Spleen (tissue), 11 donors: ENCODE results near the gene TMEM63B. TPM values are rescaled to one million over a fixed set of nuclear protein-coding genes. Genes with fewer than 3 reads are reported as not detected.

Source experiments
- DNase-seq: peaks from one replicate; pipeline ENCODE4 v3.0.0-alpha.2; 2020
- H3K27ac ChIP-seq, 8 donors: fragments of 200-600 bp; sonication (generic) in 7 of 8; 1 replicate in 4 of 8; 2 replicates in 4 of 8; pipeline versions ENCODE4 v1.5.0 to v1.8.0; 2016 to 2021; ENCODE audit warnings: inconsistent platforms in 4 of 8, mild to moderate bottlenecking in 4 of 8, moderate library complexity in 1 of 8
- H3K27me3 ChIP-seq, 7 donors: fragments of 200-600 bp; sonication (generic) in 6 of 7; replicated peaks in 1 of 7; 1 replicate in 4 of 7; 2 replicates in 3 of 7; pipeline versions ENCODE4 v1.5.0 to v1.8.0; 2016 to 2021; ENCODE audit warnings: inconsistent platforms in 3 of 7, mild to moderate bottlenecking in 1 of 7
- H3K36me3 ChIP-seq, 6 donors: fragments of 200-600 bp; sonication (generic) in 5 of 6; 1 replicate in 4 of 6; 2 replicates in 2 of 6; pipeline versions ENCODE4 v1.5.0 to v1.8.0; 2016 to 2021; ENCODE audit warnings: inconsistent platforms in 2 of 6
- H3K4me1 ChIP-seq, 6 donors: fragments of 200-600 bp; sonication (generic) in 5 of 6; 1 replicate in 3 of 6; 2 replicates in 3 of 6; pipeline versions ENCODE4 v1.5.0 to v1.8.0; 2016 to 2021; ENCODE audit warnings: inconsistent platforms in 3 of 6
- H3K4me3 ChIP-seq, 8 donors: fragments of 200-600 bp; sonication (generic) in 7 of 8; 1 replicate in 4 of 8; 2 replicates in 4 of 8; pipeline versions ENCODE4 v1.5.0 to v1.8.0; 2016 to 2021; ENCODE audit warnings: inconsistent platforms in 4 of 8, mild to moderate bottlenecking in 4 of 8, moderate library complexity in 2 of 8
- H3K9me3 ChIP-seq, 8 donors: fragments of 200-600 bp; sonication (generic) in 7 of 8; 1 replicate in 4 of 8; 2 replicates in 4 of 8; pipeline versions ENCODE4 v1.5.0 to v1.8.0; 2016 to 2021; ENCODE audit warnings: inconsistent platforms in 4 of 8
- POLR2A ChIP-seq, 3 donors: fragments of 450-650 bp; IDR thresholded peaks; one replicate each; pipeline ENCODE4 v1.5.1; 2017; ENCODE audit warnings: antibody characterized with exemption in 3 of 3, mild to moderate bottlenecking in 1 of 3
- POLR2AphosphoS5 ChIP-seq, 3 donors: sonication (generic); formaldehyde crosslinking; IDR thresholded peaks; one replicate each; pipeline ENCODE4 v1.5.1; 2017; ENCODE audit warnings: antibody characterized with exemption in 3 of 3
- WGBS, 5 donors: extraction: QIAGEN DNeasy Blood & Tissue Kit in 3 of 5; methylation state at CpG; one replicate each; pipeline versions ENCODE4 v1.1.5 to v1.1.7; 2013 to 2018; 5-methylcytosine and 5-hydroxymethylcytosine counted together
- intact Hi-C: fragments of 100-400 bp; cut with DNase I; formaldehyde crosslinking; loops from one replicate; pipeline ENCODE4 v1.15.0; 2023; ENCODE audit warnings: low total_unique reads
- polyA plus RNA-seq, 3 donors: library from polyadenylated mRNA; stranded (reverse); fragments of 200-250 nt; gene quantifications; one replicate each; pipeline ENCODE4 v1.2.1, GENCODE V29; 2013
- total RNA-seq, 7 donors: library from RNA; depleted of rRNA in 3 of 7; stranded (reverse); fragments of >200 nt in 3 of 7; fragmentation: NEBNext Ultra II Directional in 4 of 7; extraction: Animal tissue kit (Norgen Biotek cat#: 25700) in 4 of 7; gene quantifications; one replicate each; pipeline versions ENCODE4 v1.1.0 to v1.2.1, GENCODE V29; 2016 to 2021
- TF ChIP-seq, protein P1 (sequence below), 11 experiments: fragments of 200-600 bp in 7 of 11; fragments of 450-650 bp in 4 of 11; sonication (generic) in 4 of 11; IDR thresholded peaks in 8 of 11; conservative IDR thresholded peaks in 3 of 11; 1 replicate in 7 of 11; 2 replicates in 4 of 11; pipeline versions ENCODE4 v1.4.0 to v1.8.0; 2016 to 2021; ENCODE audit warnings: antibody characterized with exemption in 11 of 11, inconsistent platforms in 4 of 11, mild to moderate bottlenecking in 1 of 11
- donor health status: healthy with polysubstance abuse.
- donor health status: DM: no; HTN: no; CAD: no; lungs with moderate emphysema.
- donor health status: DM: no; HTN: no; CAD: no.
- donor health status: Bipolar disorder and iron deficiency.
- donor health status: healthy.
- donor health status: DM: no; HTN: no; CAD: no.
- donor health status: DM: yes; HTN: yes; CAD: no.

TMEM63B gene
- total and polyA plus RNA-seq, 10 donors: 2.8 to 24.8 (median 18.3) TPM

DNA sequence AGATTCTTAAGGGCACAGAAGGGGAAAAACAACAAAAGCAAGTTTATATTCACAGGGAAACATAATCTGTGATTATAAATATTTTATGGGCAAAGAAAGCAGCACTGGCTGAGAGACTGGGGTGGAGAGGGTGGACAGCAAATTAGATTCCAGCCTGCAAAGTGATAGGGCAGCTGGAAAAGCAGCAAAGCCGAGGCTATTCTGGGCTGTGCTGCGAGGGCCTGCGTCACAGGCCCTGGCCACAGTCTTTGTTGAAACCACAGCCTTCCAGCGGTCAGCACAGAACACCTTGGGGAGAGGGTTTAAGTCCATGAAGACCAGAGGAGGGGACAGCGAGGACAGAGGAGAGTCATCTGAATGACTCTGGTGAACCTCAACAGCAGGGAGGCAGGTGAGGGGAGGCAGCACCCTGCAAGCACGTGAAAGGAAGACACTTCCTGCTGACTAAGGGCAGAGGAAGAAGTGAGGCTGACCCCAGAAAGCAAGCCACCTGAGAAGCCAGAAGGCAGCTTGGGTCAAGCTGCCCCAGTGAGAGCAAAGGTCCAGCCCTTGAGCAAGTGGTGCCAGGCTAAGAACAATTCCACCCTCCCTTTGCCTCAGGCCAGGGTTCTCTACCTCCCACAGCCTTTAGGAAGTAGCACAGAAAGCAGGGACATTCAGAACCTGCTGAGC is 17.2 kb upstream of the TMEM63B start:
- no peak overlapping the region for H3K4me3 ChIP-seq
- no peaks in the 10 kb centered on the region for H3K9me3 ChIP-seq
- no peak overlapping the region for H3K27ac ChIP-seq
- intact Hi-C loops: no loop called here
- 68 to 92% (median 86%) methylated on average over 6 of the region's 6 CpGs for WGBS, 5 donors
- no peak for DNase-seq
- H3K36me3 ChIP-seq: peaks cover 3 to 100% (median 46%) of the 10 kb centered on the region in 6 donors
- no peaks in the 10 kb centered on the region for H3K27me3 ChIP-seq
- TF ChIP-seq, protein P1, sequence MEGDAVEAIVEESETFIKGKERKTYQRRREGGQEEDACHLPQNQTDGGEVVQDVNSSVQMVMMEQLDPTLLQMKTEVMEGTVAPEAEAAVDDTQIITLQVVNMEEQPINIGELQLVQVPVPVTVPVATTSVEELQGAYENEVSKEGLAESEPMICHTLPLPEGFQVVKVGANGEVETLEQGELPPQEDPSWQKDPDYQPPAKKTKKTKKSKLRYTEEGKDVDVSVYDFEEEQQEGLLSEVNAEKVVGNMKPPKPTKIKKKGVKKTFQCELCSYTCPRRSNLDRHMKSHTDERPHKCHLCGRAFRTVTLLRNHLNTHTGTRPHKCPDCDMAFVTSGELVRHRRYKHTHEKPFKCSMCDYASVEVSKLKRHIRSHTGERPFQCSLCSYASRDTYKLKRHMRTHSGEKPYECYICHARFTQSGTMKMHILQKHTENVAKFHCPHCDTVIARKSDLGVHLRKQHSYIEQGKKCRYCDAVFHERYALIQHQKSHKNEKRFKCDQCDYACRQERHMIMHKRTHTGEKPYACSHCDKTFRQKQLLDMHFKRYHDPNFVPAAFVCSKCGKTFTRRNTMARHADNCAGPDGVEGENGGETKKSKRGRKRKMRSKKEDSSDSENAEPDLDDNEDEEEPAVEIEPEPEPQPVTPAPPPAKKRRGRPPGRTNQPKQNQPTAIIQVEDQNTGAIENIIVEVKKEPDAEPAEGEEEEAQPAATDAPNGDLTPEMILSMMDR (IDR thresholded peaks at IDR 0.05 in 8 of 11, conservative IDR thresholded peaks at IDR 0.05 in 3 of 11): no peak
- H3K4me1 ChIP-seq: peaks cover 0 to 31% (median 10%) of the 10 kb centered on the region in 6 donors

DNA sequence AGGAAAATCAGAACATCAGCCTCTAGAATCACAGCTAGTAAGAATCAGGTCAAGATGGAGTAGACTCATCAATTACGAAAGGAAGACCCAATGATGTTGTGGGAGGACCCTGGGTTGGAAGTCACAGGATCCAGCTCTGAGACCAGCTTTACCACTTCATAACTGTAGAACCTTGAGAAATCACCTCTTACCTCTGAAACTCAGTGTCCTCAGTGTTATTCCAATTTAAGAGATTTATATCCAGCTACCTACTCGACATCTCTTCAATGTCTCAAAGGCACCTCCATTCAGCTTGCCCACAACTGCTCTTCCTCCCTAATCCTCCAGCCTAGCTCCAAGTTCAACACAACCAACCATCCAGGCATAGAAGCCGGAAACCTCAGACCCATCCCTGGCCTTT is 16.4 kb upstream of the TMEM63B start:
- Histone ChIP-seq H3K4me3 (no peak overlapping the region), H3K36me3 (peaks cover 3 to 100% (median 47%) of the 10 kb centered on the region in 6 donors), H3K27me3 (no peaks in the 10 kb centered on the region), H3K4me1 (peaks cover 0 to 22% (median 3%) of the 10 kb centered on the region in 6 donors), H3K9me3 (no peaks in the 10 kb centered on the region), H3K27ac (no peak overlapping the region)
- WGBS, 5 donors: 91 to 100% (median 95%) methylated on average over 3 of the region's 3 CpGs
- TF ChIP-seq, protein P1 (IDR thresholded peaks at IDR 0.05 in 8 of 11, conservative IDR thresholded peaks at IDR 0.05 in 3 of 11): no peak
- TF ChIP-seq POLR2A (IDR thresholded peaks at IDR 0.05) (no peak), POLR2AphosphoS5 (IDR thresholded peaks at IDR 0.05) (no peak)
- no peak for DNase-seq
- intact Hi-C loops: no loop called here

DNA sequence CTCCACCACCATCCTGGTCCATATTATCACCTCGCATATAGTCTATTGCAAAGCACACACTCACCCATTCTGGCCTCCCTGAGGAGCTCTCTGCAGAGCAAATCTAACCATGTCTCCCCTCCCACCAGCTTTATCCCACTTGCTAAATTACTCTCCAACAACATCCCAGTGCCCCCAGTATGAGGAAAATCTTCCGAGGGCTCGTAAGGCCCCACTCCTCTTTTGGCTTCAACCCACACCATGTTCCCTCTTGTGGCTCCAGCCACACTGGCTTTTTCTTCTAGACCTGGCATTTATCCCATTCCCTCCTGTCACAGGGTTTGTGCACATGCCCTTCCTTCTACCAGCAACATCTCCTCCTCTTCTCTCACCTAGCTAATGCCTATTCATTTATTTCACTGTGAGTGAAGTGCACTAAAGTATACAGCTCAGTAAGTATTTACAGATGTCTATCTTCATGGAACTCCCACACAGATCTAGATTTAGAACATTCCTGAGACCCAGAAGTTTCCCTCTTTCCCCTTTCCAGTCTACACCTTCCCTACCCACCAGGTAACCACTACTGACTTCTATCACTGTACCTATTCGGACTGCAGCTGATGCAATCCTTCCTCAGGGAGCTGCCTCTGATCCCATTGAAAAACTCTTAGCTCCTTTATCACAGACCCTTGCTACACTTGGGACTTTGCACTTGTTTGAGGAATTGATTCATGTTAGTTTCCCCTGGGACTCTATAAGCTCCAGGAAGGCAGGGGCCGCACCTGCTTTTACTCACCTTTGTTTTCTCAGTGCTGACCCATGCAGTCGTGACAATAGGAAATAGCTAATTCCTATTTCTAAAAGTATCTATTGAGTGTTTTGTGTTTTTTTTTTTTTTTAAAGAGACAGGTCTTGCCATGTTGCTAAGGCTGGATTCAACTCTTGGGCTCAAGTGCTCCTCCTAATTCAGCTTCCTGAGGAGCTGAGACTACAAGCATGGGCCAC is 15.6 kb upstream of the TMEM63B start:
- TF ChIP-seq POLR2A (IDR thresholded peaks at IDR 0.05): no peak
- Histone ChIP-seq H3K27me3 (no peaks in the 10 kb centered on the region), H3K36me3 (peaks cover 3 to 99% (median 47%) of the 10 kb centered on the region in 6 donors), H3K4me1 (peaks cover 0 to 17% (median 2%) of the 10 kb centered on the region in 6 donors), H3K9me3 (no peaks in the 10 kb centered on the region), H3K27ac (no peak overlapping the region), H3K4me3 (no peak overlapping the region)
- no peak for DNase-seq
- 69 to 88% (median 79%) methylated on average over 6 of the region's 6 CpGs for WGBS, 5 donors
- intact Hi-C loops: no loop called here

DNA sequence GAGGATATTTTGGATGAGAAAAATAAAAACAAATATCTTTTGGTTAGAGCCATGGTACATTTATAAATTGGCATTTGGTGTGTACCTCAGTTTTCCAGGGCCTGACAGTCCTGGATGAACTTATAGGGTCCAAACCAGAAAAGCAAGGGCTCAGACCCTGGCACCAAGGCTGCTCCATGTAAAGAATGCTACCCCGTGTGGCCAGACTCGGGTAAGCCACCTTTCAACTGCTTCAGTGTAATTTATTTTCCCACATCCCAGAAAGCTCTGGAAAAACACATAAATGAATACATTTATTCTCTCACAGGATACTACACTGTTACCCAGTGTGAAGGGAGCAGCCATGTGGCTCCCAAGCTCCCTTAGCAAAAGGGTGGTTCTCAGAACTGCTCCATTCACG is 13.9 kb upstream of the TMEM63B start:
- H3K4me1 ChIP-seq: peaks cover 0 to 25% (median 2%) of the 10 kb centered on the region in 6 donors
- WGBS, 5 donors: 66 to 78% (median 72%) methylated on average over 3 of the region's 3 CpGs
- no peak for DNase-seq
- intact Hi-C loops: no loop called here
- no peak overlapping the region for H3K27ac ChIP-seq
- no peaks in the 10 kb centered on the region for H3K27me3 ChIP-seq
- H3K4me3 ChIP-seq: no peak overlapping the region
- peaks cover 3 to 86% (median 46%) of the 10 kb centered on the region in 6 donors for H3K36me3 ChIP-seq
- no peak for TF ChIP-seq POLR2A (IDR thresholded peaks at IDR 0.05)
- TF ChIP-seq, protein P1 (IDR thresholded peaks at IDR 0.05 in 8 of 11, conservative IDR thresholded peaks at IDR 0.05 in 3 of 11): peak in 1 of 11 experiments; percentile 9
- TF ChIP-seq POLR2AphosphoS5 (IDR thresholded peaks at IDR 0.05): no peak
- H3K9me3 ChIP-seq: no peaks in the 10 kb centered on the region
